Gastrocnemius medialis (tissue), 4 donors: ENCODE data around the gene C9orf78.

Source experiments
- CTCF ChIP-seq, 5 experiments: fragments of 450-650 bp in 3 of 5; fragments of 200-600 bp in 2 of 5; sonication (generic) in 2 of 5; IDR thresholded peaks in 4 of 5; conservative IDR thresholded peaks in 1 of 5; 1 replicate in 4 of 5; 2 replicates in 1 of 5; pipeline ENCODE4 v1.5.1; 2016 to 2019; ENCODE audit warnings: antibody characterized with exemption in 5 of 5, mild to moderate bottlenecking in 3 of 5, moderate library complexity in 3 of 5
- POLR2A ChIP-seq, 2 donors: fragments of 450-650 bp; IDR thresholded peaks; one replicate each; pipeline ENCODE4 v1.6.1; 2017; ENCODE audit warnings: antibody characterized with exemption in 2 of 2, mild to moderate bottlenecking in 2 of 2, moderate library complexity in 2 of 2

GRCh38 chr9:129778469-129778868, 56.6 kb downstream of the C9orf78 start:
- TF ChIP-seq CTCF (IDR thresholded peaks at IDR 0.05 in 4 of 5, conservative IDR thresholded peaks at IDR 0.05 in 1 of 5) (no peak), POLR2A (IDR thresholded peaks at IDR 0.05) (no peak)
